CMK (cell line): ENCODE data around the gene KRTAP22-1.

ENCODE experiments used
- DNase-seq: peaks from one replicate; pipeline ENCODE4 v3.0.0-alpha.2; 2010; ENCODE audit warnings: low read depth

Gene KRTAP22-1

GRCh38 chr21:30625449-30626165, 24.7 kb downstream of the KRTAP22-1 start:
- no peak for DNase-seq

GRCh38 chr21:30628109-30628508, 27.2 kb downstream of the KRTAP22-1 start:
- no peak for DNase-seq

GRCh38 chr21:30629200-30629599, 28.3 kb downstream of the KRTAP22-1 start:
- DNase-seq, result no peak

GRCh38 chr21:30634906-30635305, 34.0 kb downstream of the KRTAP22-1 start, which contains the start of gene KRTAP20-2:
TSS of gene KRTAP20-2 (plus strand) at chr21:30635206. CDS start at chr21:30635264, 58 bp downstream.
- no peak for DNase-seq

- no peak for DNase-seq
These were observed 37.8 kb downstream of the KRTAP22-1 start for GRCh38 chr21:30638686-30639085.

- no peak for DNase-seq
These were observed 41.7 kb downstream of the KRTAP22-1 start, which contains the start of gene KRTAP20-3 for GRCh38 chr21:30642564-30642963. TSS of gene KRTAP20-3 (plus strand) at chr21:30642864.

- DNase-seq, result no peak
These were observed 46.1 kb downstream of the KRTAP22-1 start for GRCh38 chr21:30646904-30647414.
